Measurements from ENCODE around the gene CEACAM16.
"Not testable (repeated sequence)": the region's sequence is repeated elsewhere in the genome, so short reads cannot be mapped to it uniquely, and the experiment has no call there.

CEACAM16 gene

GRCh38 chr19:44666852-44667556 lies 31.9 kb upstream of the CEACAM16 start:
- H3K4me3 ChIP-seq (ENCODE audit: low read length), result no peak overlapping the region
- TF ChIP-seq CTCF (IDR thresholded peaks at IDR 0.05; ENCODE audit: insufficient read depth, low read depth, low read length, missing control alignments), result no peak
- no peak for DNase-seq (ENCODE audit: low read depth)

GRCh38 chr19:44668985-44669764 lies 29.8 kb upstream of the CEACAM16 start:
- DNase-seq (ENCODE audit: low read depth), result peak; percentile 52
- TF ChIP-seq CTCF (IDR thresholded peaks at IDR 0.05; ENCODE audit: insufficient read depth, low read depth, low read length, missing control alignments), result no peak
- H3K4me3 ChIP-seq (ENCODE audit: low read length), result no peak overlapping the region

- DNase-seq (ENCODE audit: low read depth); H3K4me3 ChIP-seq (ENCODE audit: low read length): not testable (repeated sequence)
Measured at GRCh38 chr19:44670027-44670426, 28.9 kb upstream of the CEACAM16 start.

- DNase-seq (ENCODE audit: low read depth), result peak; percentile 98
- peak within 1 kb of the TSS; percentile 33 for H3K4me3 ChIP-seq (ENCODE audit: low read length)
- no peak for TF ChIP-seq CTCF (IDR thresholded peaks at IDR 0.05; ENCODE audit: insufficient read depth, low read depth, low read length, missing control alignments)
Measured at GRCh38 chr19:44671400-44671799, 27.6 kb upstream of the CEACAM16 start, which contains the start of gene CEACAM19. Gene CEACAM19 (plus strand): TSS chr19:44671482. CDS start chr19:44671932, 450 bp downstream.

- no peak overlapping the region for H3K4me3 ChIP-seq (ENCODE audit: low read length)
- DNase-seq (ENCODE audit: low read depth), result no peak
- TF ChIP-seq CTCF (IDR thresholded peaks at IDR 0.05; ENCODE audit: insufficient read depth, low read depth, low read length, missing control alignments), result no peak
Measured at GRCh38 chr19:44672226-44672625, 26.7 kb upstream of the CEACAM16 start.

- no peak for TF ChIP-seq CTCF (IDR thresholded peaks at IDR 0.05; ENCODE audit: insufficient read depth, low read depth, low read length, missing control alignments)
- no peak overlapping the region for H3K4me3 ChIP-seq (ENCODE audit: low read length)
- DNase-seq (ENCODE audit: low read depth), result no peak
Measured at GRCh38 chr19:44673510-44673909, 25.4 kb upstream of the CEACAM16 start.

- no peak for DNase-seq (ENCODE audit: low read depth)
- no peak overlapping the region for H3K4me3 ChIP-seq (ENCODE audit: low read length)
- no peak for TF ChIP-seq CTCF (IDR thresholded peaks at IDR 0.05; ENCODE audit: insufficient read depth, low read depth, low read length, missing control alignments)
Measured at GRCh38 chr19:44675521-44675920, 23.4 kb upstream of the CEACAM16 start.

All from epithelial cell of esophagus (primary cell).